PFSK-1 (cell line): Measurements from ENCODE around the gene ANXA2R.

ENCODE experiments used
- FOXP2 ChIP-seq: optimal IDR thresholded peaks from 2 replicates; pipeline ENCODE3; 2011; ENCODE audit warnings: borderline replicate concordance, control low read depth, inconsistent platforms; ENCODE audit not compliant: insufficient read depth; ENCODE audit errors: extremely low read length, extremely low read depth
- POLR2AphosphoS5 ChIP-seq: IDR thresholded peaks from 2 replicates; pipeline ENCODE4 v1.6.1; 2012; ENCODE audit warnings: low read depth, mild to moderate bottlenecking, control low read depth, low read length, moderate library complexity
- REST ChIP-seq, 2 experiments: IDR thresholded peaks; 2 replicates each; pipeline versions ENCODE4 v1.6.1 to v1.8.0; 2011 to 2012; ENCODE audit warnings: low read depth in 2 of 2, low read length in 2 of 2, control low read depth in 1 of 2, inconsistent platforms in 1 of 2, mild to moderate bottlenecking in 1 of 2, moderate library complexity in 1 of 2; ENCODE audit not compliant: insufficient read depth in 1 of 2
- SIN3A ChIP-seq: IDR thresholded peaks from 2 replicates; pipeline ENCODE4 v1.6.1; 2012; ENCODE audit warnings: mild to moderate bottlenecking, low read length, moderate library complexity, borderline replicate concordance; ENCODE audit not compliant: insufficient read depth
- TAF1 ChIP-seq: IDR thresholded peaks from 2 replicates; pipeline ENCODE4 v1.6.1; 2012; ENCODE audit warnings: low read length, control low read depth, borderline replicate concordance; ENCODE audit not compliant: insufficient read depth

ANXA2R gene

GRCh38 chr5:43050384-43050783 is 10.3 kb upstream of the ANXA2R start:
- TF ChIP-seq REST (IDR thresholded peaks at IDR 0.05; ENCODE audit: insufficient read depth in 1 of 2, low read depth in 2 of 2, low read length in 2 of 2), result no peak
- TF ChIP-seq TAF1, result no peak
- TF ChIP-seq POLR2AphosphoS5, result no peak
- TF ChIP-seq SIN3A, result no peak
- TF ChIP-seq FOXP2, result no peak

GRCh38 chr5:43049236-43049635 is 9.1 kb upstream of the ANXA2R start:
- TF ChIP-seq TAF1 (no peak), POLR2AphosphoS5 (no peak), SIN3A (no peak), FOXP2 (no peak), REST (IDR thresholded peaks at IDR 0.05; ENCODE audit: insufficient read depth in 1 of 2, low read depth in 2 of 2, low read length in 2 of 2) (no peak)

GRCh38 chr5:43046474-43046873 is 6.4 kb upstream of the ANXA2R start:
- TF ChIP-seq SIN3A (no peak), POLR2AphosphoS5 (no peak), REST (IDR thresholded peaks at IDR 0.05; ENCODE audit: insufficient read depth in 1 of 2, low read depth in 2 of 2, low read length in 2 of 2) (no peak)

DNA sequence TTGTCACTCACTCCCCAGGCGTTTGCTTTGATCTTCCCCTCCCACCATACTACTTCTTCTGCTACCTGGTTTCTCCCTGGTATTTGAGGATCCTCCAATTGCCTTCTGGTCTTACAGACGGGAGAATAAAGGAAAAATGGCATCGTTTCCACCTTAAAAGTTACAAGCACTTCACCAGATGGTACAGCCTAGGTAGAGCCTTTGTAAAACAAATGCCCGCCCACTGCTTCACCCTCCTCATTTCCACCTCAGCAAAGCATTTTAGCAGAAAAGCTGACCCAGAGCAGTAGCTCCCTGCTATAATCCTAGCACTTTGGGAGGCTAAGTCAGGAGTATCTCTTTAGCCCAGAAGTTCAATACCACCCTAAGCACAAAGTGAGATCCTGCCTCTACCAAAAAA is 5.1 kb upstream of the ANXA2R start:
- TF ChIP-seq TAF1 (no peak), FOXP2 (no peak), REST (IDR thresholded peaks at IDR 0.05; ENCODE audit: insufficient read depth in 1 of 2, low read depth in 2 of 2, low read length in 2 of 2) (no peak), POLR2AphosphoS5 (no peak), SIN3A (no peak)

- TF ChIP-seq FOXP2, result no peak
- no peak for TF ChIP-seq POLR2AphosphoS5
- no peak for TF ChIP-seq SIN3A
- TF ChIP-seq TAF1, result no peak
- TF ChIP-seq REST (IDR thresholded peaks at IDR 0.05; ENCODE audit: insufficient read depth in 1 of 2, low read depth in 2 of 2, low read length in 2 of 2), result no peak
Measured at GRCh38 chr5:43044181-43044914, 4.2 kb upstream of the ANXA2R start.
